C4-2B (cell line): ENCODE data around the gene FAM89B.

Experiments
- ZFX ChIP-seq: fragments of 450-650 bp; IDR thresholded peaks from 2 replicates; pipeline ENCODE4 v1.6.1; 2017
- TF ChIP-seq, protein P1 (sequence below): fragments of 450-650 bp; conservative IDR thresholded peaks from 2 replicates; pipeline ENCODE4 v1.5.1; 2017; ENCODE audit warnings: mild to moderate bottlenecking

DNA sequence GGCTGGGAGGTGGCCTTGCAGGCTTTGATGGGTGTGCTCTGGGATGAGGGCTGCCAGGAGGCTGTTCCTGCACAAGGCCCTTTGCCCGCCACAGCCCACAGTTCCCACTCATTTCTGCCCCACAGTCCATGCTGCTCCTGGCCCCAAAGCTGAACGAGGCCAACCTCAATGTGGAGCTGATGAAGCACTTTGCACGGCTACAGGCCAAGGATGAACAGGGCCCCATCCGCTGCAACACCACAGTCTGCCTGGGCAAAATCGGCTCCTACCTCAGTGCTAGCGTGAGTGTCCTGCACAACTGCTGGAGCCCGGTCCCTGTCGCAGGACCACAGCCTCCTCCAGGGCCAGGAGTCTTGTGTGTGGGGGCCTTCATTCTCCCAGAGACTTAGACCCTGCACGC lies 37.2 kb upstream of the FAM89B start:
- TF ChIP-seq, protein P1, sequence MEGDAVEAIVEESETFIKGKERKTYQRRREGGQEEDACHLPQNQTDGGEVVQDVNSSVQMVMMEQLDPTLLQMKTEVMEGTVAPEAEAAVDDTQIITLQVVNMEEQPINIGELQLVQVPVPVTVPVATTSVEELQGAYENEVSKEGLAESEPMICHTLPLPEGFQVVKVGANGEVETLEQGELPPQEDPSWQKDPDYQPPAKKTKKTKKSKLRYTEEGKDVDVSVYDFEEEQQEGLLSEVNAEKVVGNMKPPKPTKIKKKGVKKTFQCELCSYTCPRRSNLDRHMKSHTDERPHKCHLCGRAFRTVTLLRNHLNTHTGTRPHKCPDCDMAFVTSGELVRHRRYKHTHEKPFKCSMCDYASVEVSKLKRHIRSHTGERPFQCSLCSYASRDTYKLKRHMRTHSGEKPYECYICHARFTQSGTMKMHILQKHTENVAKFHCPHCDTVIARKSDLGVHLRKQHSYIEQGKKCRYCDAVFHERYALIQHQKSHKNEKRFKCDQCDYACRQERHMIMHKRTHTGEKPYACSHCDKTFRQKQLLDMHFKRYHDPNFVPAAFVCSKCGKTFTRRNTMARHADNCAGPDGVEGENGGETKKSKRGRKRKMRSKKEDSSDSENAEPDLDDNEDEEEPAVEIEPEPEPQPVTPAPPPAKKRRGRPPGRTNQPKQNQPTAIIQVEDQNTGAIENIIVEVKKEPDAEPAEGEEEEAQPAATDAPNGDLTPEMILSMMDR, result no peak
- TF ChIP-seq ZFX, result no peak
